KBM-7 (cell line): Measurements from ENCODE around the gene RMI2.

ENCODE experiments used
- DNase-seq: peaks from one replicate; pipeline ENCODE4 v3.0.0-alpha.2; 2015
- in situ Hi-C: fragments of 300-500 bp; cut with MboI; formaldehyde crosslinking; loops from 2 replicates; pipeline ENCODE4 v1.14.3; 2020; ENCODE audit warnings: low sequenced_read_pairs, low pct_unique_long_range_greater_than_20kb, mixed read lengths

Gene RMI2

DNA sequence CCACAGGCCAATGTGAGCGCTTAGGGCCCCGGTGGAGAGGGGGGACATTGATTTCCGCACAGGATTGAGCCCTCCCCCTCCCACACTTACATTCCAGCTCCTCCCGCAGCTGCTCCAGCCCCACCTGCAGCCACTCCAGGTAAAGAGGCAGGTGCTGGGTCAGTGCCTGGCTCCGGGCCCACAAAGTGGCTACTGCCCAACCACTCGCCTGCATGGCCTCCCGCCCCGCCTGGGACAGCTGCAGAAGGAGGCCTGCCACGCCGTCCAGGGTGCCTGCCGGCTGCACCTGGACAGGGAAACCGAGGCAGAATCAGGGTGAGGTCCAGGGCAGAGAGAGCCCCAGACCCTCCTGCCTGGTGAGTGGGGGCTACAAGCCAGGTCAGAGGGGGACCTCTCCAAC lies 46.3 kb downstream of the RMI2 start:
- in situ Hi-C loops: loop anchor here (25.0 kb wide), 1 partner anchor 671 kb away; no protein-coding TSS in a partner anchor
- no peak for DNase-seq

DNA sequence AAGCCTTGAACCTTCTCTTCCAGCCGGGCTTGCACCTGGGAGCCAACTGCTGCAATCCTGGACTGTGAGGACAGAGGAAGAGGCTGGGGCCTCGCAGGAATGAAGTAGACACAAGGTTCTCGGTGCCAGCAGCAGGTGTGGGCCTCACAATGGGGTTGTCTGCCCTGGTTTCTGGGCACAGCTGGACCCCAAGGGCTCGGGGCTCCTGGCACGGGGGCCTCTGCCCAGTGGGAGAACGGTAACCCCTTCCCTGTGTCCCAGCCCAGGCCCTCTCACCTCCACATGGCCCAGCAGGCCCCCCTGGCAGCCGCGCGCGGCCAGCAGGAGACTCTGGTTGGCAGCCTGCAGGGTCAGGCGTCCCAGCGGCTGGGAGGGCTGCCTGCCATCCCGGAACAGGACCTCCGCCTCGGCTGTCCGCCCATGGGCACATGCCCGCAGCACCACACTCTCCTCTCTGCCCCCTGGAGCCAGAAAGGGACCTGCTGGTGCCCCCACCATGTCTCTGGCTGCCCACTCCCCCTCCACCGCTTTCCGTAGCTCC lies 46.9 kb downstream of the RMI2 start:
- in situ Hi-C loops: loop anchor here (25.0 kb wide), 1 partner anchor 670 kb away; no protein-coding TSS in a partner anchor
- no peak for DNase-seq

DNA sequence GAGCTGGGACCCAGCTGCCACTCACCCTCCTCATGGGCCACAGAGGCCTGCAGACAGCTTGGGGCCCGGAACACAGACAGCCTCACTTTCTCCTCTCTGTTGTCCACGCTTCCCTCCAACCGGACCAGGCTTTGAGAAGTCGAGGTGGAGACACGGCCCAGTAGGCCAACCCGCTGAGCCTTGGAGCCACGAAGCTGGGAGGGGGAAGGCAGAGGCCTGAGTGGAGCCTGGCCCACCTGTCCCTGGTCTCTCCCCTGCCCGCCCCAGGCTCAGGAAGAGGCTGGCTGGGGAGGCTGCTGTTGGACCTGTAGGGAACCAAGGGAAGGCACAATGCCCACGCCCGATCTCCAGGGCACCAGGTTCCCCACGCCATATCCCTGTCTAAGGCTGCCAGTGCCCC lies 48.1 kb downstream of the RMI2 start:
- in situ Hi-C loops: loop anchor here (25.0 kb wide), 1 partner anchor 669 kb away; no protein-coding TSS in a partner anchor
- DNase-seq: no peak

DNA sequence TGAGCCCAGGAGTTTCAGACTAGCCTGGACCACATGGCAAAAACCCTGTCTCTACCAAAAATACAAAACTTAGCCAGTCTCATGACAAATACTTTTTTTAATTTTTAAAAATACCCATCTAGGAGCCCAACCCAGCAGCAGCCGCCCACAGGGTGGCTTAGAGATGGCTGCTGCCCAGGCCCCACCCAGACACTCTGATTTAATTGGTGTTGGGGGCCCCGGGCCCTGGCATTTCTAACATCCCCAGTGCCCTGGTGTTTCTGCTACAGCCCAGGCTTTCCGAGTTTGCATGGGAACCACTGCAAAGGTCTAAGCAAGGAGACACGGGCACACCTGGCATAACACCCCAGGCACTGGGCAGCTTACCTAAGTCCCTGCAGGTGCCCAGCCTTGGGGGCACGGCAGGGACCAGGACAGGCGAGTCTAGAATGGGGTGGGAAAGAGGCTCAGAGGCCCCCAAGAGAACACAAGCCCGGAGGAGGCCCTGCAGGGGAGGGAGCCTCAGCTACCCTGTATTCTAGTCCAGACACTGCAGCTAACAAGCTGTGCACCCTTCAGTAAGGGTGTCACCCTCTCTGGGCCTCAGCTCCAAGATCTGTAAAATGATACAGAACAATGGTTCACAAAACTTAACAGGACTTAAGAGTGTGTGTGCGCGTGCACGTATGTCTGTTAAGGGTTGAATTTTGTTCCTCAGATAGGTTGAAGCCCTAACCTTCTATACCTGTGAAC lies 48.8 kb downstream of the RMI2 start:
- no peak for DNase-seq
- in situ Hi-C loops: loop anchor here (25.0 kb wide), 1 partner anchor 668 kb away; no protein-coding TSS in a partner anchor

DNA sequence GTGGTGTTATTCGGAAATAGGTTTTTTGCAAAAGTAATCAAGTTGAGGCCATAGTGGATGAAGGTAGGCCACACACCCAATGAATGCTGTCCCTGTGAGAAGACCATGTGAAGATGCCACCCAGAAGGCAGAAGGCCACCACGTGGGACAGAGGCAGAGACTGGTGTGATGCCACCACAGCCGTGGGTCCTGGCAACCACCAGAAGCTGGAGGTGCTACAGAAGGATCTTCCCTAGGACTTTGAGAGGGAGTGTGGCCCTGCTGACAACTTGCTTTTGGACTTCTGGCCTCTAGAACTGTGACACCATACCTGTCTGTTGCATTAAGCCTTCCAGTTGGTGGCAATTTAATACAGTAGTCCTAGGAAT lies 49.3 kb downstream of the RMI2 start:
- DNase-seq: no peak
- in situ Hi-C loops: loop anchor here (25.0 kb wide), 1 partner anchor 668 kb away; no protein-coding TSS in a partner anchor

DNA sequence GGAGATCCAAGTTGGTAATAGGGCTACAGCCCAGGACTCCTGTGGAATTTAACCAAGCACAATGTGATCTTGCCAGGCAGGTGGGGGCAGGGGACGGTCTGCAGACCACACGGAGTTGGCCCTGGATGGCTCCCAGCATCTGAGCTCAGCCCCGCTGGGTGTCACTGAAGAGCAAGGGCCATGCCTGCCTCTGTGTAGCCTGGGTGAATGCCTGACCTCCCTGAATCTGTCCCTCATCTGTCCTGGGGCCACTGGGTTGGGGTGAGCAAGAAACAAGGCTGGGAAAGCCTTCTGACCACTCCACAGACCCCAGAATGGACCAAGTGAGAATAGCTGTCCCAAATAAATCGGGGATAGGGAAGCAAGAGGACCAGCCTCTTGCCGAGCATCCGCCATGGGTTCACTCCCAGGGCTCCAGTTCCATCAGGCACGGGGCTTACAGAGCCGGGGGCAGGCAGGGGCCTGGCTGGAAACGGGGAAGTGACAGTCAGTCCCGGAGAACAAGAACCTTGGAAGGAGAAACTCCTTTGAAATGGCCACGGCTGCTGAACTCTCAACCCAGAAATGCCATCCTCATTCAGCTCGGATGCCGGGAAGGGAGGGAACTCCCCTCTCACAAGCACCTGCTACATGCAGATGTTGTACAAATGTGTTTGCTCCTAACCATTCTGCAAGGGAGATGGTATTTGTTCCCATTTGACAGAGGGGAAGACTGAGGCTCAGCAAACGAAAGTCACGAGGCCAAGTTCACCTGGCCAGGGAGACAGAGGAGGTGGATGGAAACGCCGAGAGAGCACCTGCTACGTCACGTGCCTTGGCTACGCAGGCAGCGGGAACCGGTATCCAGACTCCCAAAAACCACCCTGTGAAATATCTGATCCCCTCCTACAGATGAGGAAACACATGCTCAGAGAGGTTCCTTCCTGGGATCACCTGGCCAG lies 50.0 kb downstream of the RMI2 start:
- in situ Hi-C loops: loop anchor here (25.0 kb wide), 1 partner anchor 667 kb away; no protein-coding TSS in a partner anchor
- DNase-seq: no peak

DNA sequence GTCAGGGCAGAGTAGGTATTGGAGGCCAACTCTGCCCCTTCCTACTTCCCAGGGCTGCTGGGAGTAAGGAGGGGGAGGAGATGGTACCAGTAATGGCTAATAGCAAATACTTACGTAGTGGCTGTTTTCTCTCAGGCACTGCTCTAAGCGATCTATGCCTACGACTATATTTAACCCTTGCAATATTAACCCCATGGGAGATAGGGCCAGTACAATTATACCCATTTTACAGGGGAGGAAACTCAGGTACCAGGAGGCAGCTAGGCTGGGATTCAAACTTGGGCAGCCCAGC lies 50.6 kb downstream of the RMI2 start:
- in situ Hi-C loops: loop anchor here (25.0 kb wide), 1 partner anchor 666 kb away; no protein-coding TSS in a partner anchor
- no peak for DNase-seq

DNA sequence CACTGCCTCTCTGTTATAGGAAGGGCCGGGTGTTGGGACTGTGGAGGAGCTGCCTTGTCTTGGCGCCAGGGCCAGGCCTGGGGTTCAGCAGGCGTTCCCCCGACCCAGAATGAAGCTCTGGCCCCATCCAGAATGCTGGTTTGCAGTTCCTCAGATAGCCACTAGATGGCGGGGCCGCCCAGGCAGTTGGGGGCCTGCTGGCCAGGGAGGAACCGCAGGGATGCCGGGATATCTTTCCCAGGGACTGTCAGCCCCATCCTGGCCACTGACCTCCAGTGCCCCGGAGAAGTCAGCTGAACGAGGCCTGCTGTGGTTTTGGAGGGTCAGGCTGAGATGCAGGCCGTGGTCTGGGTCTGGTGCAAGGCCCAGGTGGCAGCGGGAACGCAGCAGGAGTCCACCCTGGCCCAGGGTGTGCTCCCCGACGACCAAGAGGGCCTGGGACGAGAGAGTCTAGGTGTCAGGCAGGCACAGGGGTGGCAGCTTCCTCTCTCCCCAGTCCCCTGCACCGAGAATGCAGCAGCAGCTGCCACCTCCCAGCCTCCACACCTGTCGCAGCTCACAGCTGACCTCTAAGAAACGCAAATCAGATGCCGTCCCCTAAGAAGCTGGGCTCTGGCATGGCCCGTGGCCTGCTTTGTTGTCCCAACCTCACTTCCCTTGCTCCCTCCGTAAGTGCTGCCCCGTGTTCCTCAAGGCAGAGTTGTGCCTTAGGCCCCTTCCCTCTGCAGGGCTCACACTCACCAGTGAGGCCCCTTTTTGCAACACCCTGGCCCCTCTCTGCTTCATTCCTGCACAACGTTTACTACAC lies 51.2 kb downstream of the RMI2 start:
- in situ Hi-C loops: loop anchor here (25.0 kb wide), 1 partner anchor 666 kb away; no protein-coding TSS in a partner anchor
- peak; percentile 71 for DNase-seq

DNA sequence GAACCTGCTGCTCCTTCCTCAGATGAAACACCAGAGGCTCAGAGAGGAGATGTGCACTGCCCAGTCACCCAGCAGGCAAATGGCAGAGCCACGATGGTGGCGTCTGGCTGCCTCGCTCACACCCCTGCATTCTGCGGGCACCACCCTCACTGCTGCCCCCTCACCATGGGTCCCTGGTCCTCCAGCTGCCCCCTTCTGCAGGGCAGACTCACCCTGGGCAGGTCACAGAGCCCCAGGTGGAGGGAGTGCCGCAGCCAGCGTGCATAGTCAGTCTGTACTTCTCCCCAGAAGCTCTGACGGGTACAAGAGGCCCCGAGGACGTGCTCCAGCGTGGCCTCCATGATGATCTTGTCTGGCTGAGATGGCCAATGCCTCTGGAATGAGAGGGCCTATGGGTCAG lies 52.9 kb downstream of the RMI2 start:
- in situ Hi-C loops: loop anchor here (25.0 kb wide), 1 partner anchor 664 kb away; no protein-coding TSS in a partner anchor
- DNase-seq: no peak

DNA sequence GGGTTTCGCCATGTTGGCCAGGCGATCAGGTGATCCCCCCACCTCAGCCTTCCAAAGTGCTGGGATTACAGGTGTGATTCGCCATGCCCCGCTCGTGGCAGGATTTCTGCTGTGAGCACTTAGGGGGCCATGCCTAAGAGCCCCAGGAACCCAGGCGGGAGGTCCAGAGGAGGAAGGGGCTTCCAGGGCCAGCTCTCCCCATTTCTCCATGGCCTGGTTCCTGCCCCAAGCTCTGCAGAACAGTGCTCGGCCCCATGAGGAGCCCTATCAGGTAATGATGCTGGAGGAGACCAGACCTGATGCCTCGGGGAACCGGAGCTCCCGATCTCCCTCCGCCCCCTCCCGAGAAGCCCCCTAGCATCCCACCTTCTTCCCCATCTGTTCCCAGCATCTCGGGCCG lies 53.6 kb downstream of the RMI2 start:
- DNase-seq: no peak
- in situ Hi-C loops: loop anchor here (25.0 kb wide), 1 partner anchor 663 kb away; no protein-coding TSS in a partner anchor

DNA sequence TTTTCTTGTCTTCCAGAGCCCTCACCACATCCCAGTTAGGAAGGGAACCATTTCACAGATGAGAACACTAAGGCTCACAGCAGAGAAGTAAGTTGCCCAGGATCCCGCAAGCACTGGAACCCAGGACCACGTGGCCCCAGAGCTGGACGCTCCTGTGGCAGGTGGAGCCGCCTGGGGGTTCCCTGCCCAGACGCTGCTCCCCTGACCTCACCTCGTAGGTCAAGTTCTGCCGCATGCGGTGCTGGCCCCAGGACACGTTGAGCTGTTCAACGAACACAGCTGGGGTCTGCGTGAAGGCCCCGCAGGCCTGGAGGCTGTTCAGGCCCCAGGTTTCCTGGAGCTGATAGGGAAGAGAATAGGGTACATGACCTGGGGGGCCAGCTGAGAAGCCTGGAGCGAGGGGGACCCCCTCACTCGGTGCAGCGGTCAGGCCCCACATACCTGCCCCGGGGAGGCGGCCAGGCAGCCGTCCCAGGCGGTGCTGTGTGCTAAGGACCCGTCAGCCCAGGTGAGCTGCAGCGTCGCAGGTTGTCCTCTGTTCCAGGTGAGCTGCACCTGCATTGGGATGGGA lies 54.1 kb downstream of the RMI2 start:
- no peak for DNase-seq
- in situ Hi-C loops: loop anchor here (25.0 kb wide), 1 partner anchor 663 kb away; no protein-coding TSS in a partner anchor

DNA sequence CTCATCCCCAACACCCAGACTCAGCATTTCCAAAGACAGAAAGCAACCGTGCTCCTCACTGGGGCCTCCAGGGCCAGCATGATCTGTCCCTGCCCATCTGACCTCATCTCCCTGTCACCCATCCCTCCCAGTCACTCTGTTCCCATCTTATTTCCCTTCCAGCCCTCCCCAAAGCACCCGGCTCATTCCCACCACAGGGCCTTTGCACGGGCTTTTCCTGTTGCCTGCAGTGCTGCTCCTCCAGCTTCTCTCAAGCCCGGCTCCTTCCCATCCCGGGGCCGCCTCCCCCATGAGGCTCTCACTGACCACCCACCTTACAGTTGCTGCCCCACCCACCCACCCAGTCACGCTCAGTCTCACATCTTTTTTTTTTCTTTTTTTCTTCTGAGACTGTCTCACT lies 54.8 kb downstream of the RMI2 start:
- in situ Hi-C loops: loop anchor here (25.0 kb wide), 1 partner anchor 412 kb away; no protein-coding TSS in a partner anchor
- DNase-seq: no peak
